HepG2 (cell line): ENCODE measurements around the gene IFT172. TPM values are rescaled to one million over a fixed set of nuclear protein-coding genes. Genes with fewer than 3 reads are reported as not detected.

Source experiments
- CBX2 ChIP-seq, 2 experiments: fragments of 200-600 bp in 1 of 2; sonication (generic); formaldehyde crosslinking in 1 of 2; IDR thresholded peaks; 2 replicates each; pipeline versions ENCODE4 v1.7.0 to v1.8.1; 2018 to 2022; ENCODE audit warnings: low read depth in 2 of 2, low read length in 1 of 2, mild to moderate bottlenecking in 1 of 2, missing genetic modification reagents in 1 of 2
- GABPA ChIP-seq, 2 experiments: IDR thresholded peaks; 2 replicates each; pipeline ENCODE4 v1.6.1; 2011 to 2016; ENCODE audit warnings: low read depth in 2 of 2, low read length in 1 of 2, missing biosample characterization in 1 of 2, missing genetic modification characterization in 1 of 2
- HMGA1 ChIP-seq: sonication (generic); formaldehyde crosslinking; conservative IDR thresholded peaks from 2 replicates; pipeline ENCODE4 v1.4.0; 2020; ENCODE audit warnings: missing genetic modification reagents
- HNRNPLL ChIP-seq: fragments of 200-400 bp; formaldehyde crosslinking; IDR thresholded peaks from 2 replicates; pipeline ENCODE4 v1.6.1; 2017; ENCODE audit warnings: mild to moderate bottlenecking, low read depth, low read length; ENCODE audit not compliant: poor library complexity, severe bottlenecking
- PCBP1 ChIP-seq: fragments of 200-400 bp; formaldehyde crosslinking; IDR thresholded peaks from 2 replicates; pipeline ENCODE4 v1.6.1; 2017; ENCODE audit warnings: mild to moderate bottlenecking, low read depth, low read length, borderline replicate concordance
- POLR2G ChIP-seq: fragments of 200-400 bp; formaldehyde crosslinking; IDR thresholded peaks from 2 replicates; pipeline ENCODE4 v1.6.1; 2018; ENCODE audit warnings: mild to moderate bottlenecking, low read depth, low read length, moderate library complexity
- RFXAP ChIP-seq: sonication (generic); formaldehyde crosslinking; IDR thresholded peaks from 2 replicates; pipeline ENCODE4 v1.4.0; 2020; ENCODE audit warnings: missing genetic modification reagents, borderline replicate concordance
- SALL1 ChIP-seq: sonication (generic); formaldehyde crosslinking; IDR thresholded peaks from 2 replicates; pipeline ENCODE4 v1.8.0; 2022; ENCODE audit warnings: mild to moderate bottlenecking, missing genetic modification reagents
- SP140L ChIP-seq: sonication (generic); formaldehyde crosslinking; IDR thresholded peaks from 2 replicates; pipeline ENCODE4 v1.4.0; 2020; ENCODE audit warnings: missing genetic modification reagents, borderline replicate concordance
- SPEN ChIP-seq: sonication (generic); formaldehyde crosslinking; IDR thresholded peaks from 2 replicates; pipeline ENCODE4 v1.5.1; 2020; ENCODE audit warnings: low read depth, mild to moderate bottlenecking, missing genetic modification reagents
- TARDBP ChIP-seq: sonication (generic); formaldehyde crosslinking; IDR thresholded peaks from 2 replicates; pipeline ENCODE4 v1.8.0; 2022; ENCODE audit warnings: mild to moderate bottlenecking, missing genetic modification reagents
- TRIM24 ChIP-seq: sonication (generic); formaldehyde crosslinking; IDR thresholded peaks from 2 replicates; pipeline ENCODE4 v1.8.0; 2022; ENCODE audit warnings: mild to moderate bottlenecking, missing genetic modification reagents
- TSC22D2 ChIP-seq: sonication (generic); formaldehyde crosslinking; IDR thresholded peaks from 2 replicates; pipeline ENCODE4 v1.5.1; 2020; ENCODE audit warnings: missing genetic modification reagents, mild to moderate bottlenecking, borderline replicate concordance
- ZNF251 ChIP-seq: sonication (generic); formaldehyde crosslinking; IDR thresholded peaks from 2 replicates; pipeline ENCODE4 v1.9.0; 2021; ENCODE audit warnings: mild to moderate bottlenecking, missing genetic modification reagents
- ZNF296 ChIP-seq: sonication (generic); formaldehyde crosslinking; conservative IDR thresholded peaks from 2 replicates; pipeline ENCODE4 v1.5.0; 2020; ENCODE audit warnings: mild to moderate bottlenecking, missing genetic modification reagents
- ZNF441 ChIP-seq: sonication (generic); formaldehyde crosslinking; IDR thresholded peaks from 2 replicates; pipeline ENCODE4 v1.7.0; 2021; ENCODE audit warnings: missing genetic modification reagents, borderline replicate concordance
- ZNF709 ChIP-seq: sonication (generic); formaldehyde crosslinking; IDR thresholded peaks from 2 replicates; pipeline ENCODE4 v1.5.0; 2020; ENCODE audit warnings: mild to moderate bottlenecking, missing genetic modification reagents
- ZSCAN20 ChIP-seq: sonication (generic); formaldehyde crosslinking; IDR thresholded peaks from 2 replicates; pipeline ENCODE4 v1.4.0; 2020; ENCODE audit warnings: missing genetic modification reagents, mild to moderate bottlenecking, borderline replicate concordance
- polyA plus RNA-seq, 8 experiments: library from polyadenylated mRNA; depleted of rRNA in 3 of 8; stranded (reverse) in 7 of 8; unstranded in 1 of 8; fragments of >200 nt; fragmentation: Illumina TruSeq in 4 of 8; extraction: Trizol in 4 of 8; gene quantifications; 2 replicates each; pipeline versions ENCODE4 v1.2.1 to v1.2.3, GENCODE V29; 2011 to 2016; ENCODE audit warnings: low read depth in 4 of 8, missing spikeins in 1 of 8, mixed read lengths in 1 of 8; ENCODE audit not compliant: insufficient read depth in 1 of 8
- total RNA-seq, 5 experiments: library from RNA; depleted of rRNA; stranded (reverse); fragments of >200 nt; fragmentation: Illumina TruSeq; extraction: Trizol; gene quantifications; 2 replicates each; pipeline ENCODE4 v1.2.3, GENCODE V29; 2016; ENCODE audit warnings: low read depth in 1 of 5
- TF ChIP-seq, protein P1 (sequence below): sonication (generic); formaldehyde crosslinking; IDR thresholded peaks from 2 replicates; pipeline ENCODE4 v1.4.0; 2020; ENCODE audit warnings: mild to moderate bottlenecking, missing genetic modification reagents
- TF ChIP-seq, protein P2 (sequence below): sonication (generic); formaldehyde crosslinking; IDR thresholded peaks from 2 replicates; pipeline ENCODE4 v1.4.0; 2020; ENCODE audit warnings: missing genetic modification reagents
- TF ChIP-seq, protein P3 (sequence below): sonication (generic); formaldehyde crosslinking; IDR thresholded peaks from 2 replicates; pipeline ENCODE4 v1.8.1; 2022; ENCODE audit warnings: mild to moderate bottlenecking, missing genetic modification reagents
- TF ChIP-seq, protein P4 (sequence below): sonication (generic); formaldehyde crosslinking; IDR thresholded peaks from 2 replicates; pipeline ENCODE4 v1.4.0; 2020; ENCODE audit warnings: missing genetic modification reagents

Gene IFT172
- total and polyA plus RNA-seq, 2 of the 13 experiments (the other 11 are each of a cell fraction or from before 2014, with no cell fraction given), result 21.6 to 35.7 TPM

DNA sequence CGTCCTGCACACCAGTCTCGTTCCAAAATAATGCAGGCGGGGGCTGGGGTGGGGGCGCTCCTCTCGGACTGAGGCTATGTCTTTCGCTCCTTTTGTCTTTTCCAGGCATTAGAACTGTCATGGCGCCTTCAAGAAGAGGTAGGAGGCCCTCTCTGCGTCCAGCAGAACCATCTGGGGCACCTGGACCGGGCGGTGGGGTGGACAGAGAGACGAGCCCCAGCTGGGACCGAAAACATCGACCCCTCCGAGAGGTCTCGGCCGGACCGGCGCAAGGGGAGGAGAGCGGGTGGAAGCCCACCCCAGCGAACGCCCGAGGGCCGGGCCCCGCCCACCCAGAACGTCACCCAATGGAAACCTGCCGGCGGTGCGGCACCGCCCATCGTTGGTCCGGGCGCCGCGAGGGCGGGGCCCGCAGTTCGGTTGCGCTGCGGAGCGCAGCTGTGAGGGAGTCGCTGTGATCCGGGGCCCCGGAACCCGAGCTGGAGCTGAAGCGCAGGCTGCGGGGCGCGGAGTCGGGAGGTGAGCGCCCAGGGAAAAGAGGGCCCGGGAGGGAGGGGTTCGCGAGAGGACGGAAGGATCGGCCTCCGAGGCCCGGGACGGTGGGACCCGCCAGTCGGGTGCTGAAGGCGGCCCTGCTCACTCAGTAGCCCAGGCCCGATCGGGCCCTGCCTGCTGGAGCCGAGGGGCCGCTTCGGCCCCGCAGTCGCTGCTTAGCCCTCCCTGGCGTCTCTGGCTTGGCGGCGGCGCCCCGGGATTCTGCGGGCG lies 61.1 kb downstream of the IFT172 start, which contains the start of gene NRBP1 (continued):
- TF ChIP-seq TSC22D2 (CRISPR knock-in tag) (0 out of 2 replicates have a peak, but pooled peaks have one; percentile 28), HMGA1 (CRISPR knock-in tag) (no peak), ZNF251 (no peak), TARDBP (CRISPR knock-in tag) (peak; percentile 58; the same call in 1 of the 2 replicates), SP140L (CRISPR knock-in tag) (no peak), SPEN (CRISPR knock-in tag) (no peak; the same call in 1 of the 2 replicates), CBX2 (IDR thresholded peaks at IDR 0.05; ENCODE audit: low read depth, low read length) (no peak), CBX2 (CRISPR knock-in tag; IDR thresholded peaks at IDR 0.05; ENCODE audit: low read depth) (no peak), ZNF441 (CRISPR knock-in tag) (no peak; the same call in none of the 2 replicates), POLR2G (peak; percentile 99), SALL1 (CRISPR knock-in tag) (peak; percentile 82), TRIM24 (no peak), GABPA (IDR thresholded peaks at IDR 0.05; ENCODE audit: low read depth, low read length) (peak; percentile 34; the same call in 1 of the 2 replicates), GABPA (CRISPR knock-in tag; IDR thresholded peaks at IDR 0.05; ENCODE audit: low read depth) (peak; percentile 66), ZNF296 (CRISPR knock-in tag) (peak; percentile 60; the same call in 1 of the 2 replicates), PCBP1 (0 out of 2 replicates have a peak, but pooled peaks have one; percentile 45), ZNF709 (CRISPR knock-in tag) (peak; percentile 71; the same call in 1 of the 2 replicates), ZSCAN20 (CRISPR knock-in tag) (peak; percentile 71; the same call in 1 of the 2 replicates), RFXAP (CRISPR knock-in tag) (peak; percentile 55; the same call in 1 of the 2 replicates), HNRNPLL (peak; percentile 95)
- TF ChIP-seq, protein P1, sequence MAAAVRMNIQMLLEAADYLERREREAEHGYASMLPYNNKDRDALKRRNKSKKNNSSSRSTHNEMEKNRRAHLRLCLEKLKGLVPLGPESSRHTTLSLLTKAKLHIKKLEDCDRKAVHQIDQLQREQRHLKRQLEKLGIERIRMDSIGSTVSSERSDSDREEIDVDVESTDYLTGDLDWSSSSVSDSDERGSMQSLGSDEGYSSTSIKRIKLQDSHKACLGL (CRISPR knock-in tag), result peak; percentile 82
- TF ChIP-seq, protein P2, sequence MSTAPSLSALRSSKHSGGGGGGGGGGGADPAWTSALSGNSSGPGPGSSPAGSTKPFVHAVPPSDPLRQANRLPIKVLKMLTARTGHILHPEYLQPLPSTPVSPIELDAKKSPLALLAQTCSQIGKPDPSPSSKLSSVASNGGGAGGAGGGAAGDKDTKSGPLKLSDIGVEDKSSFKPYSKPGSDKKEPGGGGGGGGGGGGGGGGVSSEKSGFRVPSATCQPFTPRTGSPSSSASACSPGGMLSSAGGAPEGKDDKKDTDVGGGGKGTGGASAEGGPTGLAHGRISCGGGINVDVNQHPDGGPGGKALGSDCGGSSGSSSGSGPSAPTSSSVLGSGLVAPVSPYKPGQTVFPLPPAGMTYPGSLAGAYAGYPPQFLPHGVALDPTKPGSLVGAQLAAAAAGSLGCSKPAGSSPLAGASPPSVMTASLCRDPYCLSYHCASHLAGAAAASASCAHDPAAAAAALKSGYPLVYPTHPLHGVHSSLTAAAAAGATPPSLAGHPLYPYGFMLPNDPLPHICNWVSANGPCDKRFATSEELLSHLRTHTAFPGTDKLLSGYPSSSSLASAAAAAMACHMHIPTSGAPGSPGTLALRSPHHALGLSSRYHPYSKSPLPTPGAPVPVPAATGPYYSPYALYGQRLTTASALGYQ (CRISPR knock-in tag), result peak; percentile 5; the same call in 1 of the 2 replicates
- TF ChIP-seq, protein P3, sequence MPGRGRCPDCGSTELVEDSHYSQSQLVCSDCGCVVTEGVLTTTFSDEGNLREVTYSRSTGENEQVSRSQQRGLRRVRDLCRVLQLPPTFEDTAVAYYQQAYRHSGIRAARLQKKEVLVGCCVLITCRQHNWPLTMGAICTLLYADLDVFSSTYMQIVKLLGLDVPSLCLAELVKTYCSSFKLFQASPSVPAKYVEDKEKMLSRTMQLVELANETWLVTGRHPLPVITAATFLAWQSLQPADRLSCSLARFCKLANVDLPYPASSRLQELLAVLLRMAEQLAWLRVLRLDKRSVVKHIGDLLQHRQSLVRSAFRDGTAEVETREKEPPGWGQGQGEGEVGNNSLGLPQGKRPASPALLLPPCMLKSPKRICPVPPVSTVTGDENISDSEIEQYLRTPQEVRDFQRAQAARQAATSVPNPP (CRISPR knock-in tag), result peak; percentile 75
- TF ChIP-seq, protein P4, sequence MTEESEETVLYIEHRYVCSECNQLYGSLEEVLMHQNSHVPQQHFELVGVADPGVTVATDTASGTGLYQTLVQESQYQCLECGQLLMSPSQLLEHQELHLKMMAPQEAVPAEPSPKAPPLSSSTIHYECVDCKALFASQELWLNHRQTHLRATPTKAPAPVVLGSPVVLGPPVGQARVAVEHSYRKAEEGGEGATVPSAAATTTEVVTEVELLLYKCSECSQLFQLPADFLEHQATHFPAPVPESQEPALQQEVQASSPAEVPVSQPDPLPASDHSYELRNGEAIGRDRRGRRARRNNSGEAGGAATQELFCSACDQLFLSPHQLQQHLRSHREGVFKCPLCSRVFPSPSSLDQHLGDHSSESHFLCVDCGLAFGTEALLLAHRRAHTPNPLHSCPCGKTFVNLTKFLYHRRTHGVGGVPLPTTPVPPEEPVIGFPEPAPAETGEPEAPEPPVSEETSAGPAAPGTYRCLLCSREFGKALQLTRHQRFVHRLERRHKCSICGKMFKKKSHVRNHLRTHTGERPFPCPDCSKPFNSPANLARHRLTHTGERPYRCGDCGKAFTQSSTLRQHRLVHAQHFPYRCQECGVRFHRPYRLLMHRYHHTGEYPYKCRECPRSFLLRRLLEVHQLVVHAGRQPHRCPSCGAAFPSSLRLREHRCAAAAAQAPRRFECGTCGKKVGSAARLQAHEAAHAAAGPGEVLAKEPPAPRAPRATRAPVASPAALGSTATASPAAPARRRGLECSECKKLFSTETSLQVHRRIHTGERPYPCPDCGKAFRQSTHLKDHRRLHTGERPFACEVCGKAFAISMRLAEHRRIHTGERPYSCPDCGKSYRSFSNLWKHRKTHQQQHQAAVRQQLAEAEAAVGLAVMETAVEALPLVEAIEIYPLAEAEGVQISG (CRISPR knock-in tag), result peak; percentile 77
